LHCN-M2 (cell line): ENCODE results near the gene CDH4. TPM values are rescaled to one million over a fixed set of nuclear protein-coding genes. Genes with fewer than 3 reads are reported as not detected.
"Not testable (repeated sequence)": the region's sequence is repeated elsewhere in the genome, so short reads cannot be mapped to it uniquely, and the experiment has no call there.

Experiments used
- DNase-seq: peaks from one replicate; pipeline ENCODE4 v3.0.0-alpha.2; 2012; ENCODE audit warnings: low read depth
- total RNA-seq: library from RNA; depleted of rRNA; stranded (reverse); fragments of >200 nt; gene quantifications from 2 replicates; pipeline ENCODE4 v1.2.3, GENCODE V29; 2014

CDH4 gene
- total RNA-seq, 1 experiment from 2014 or later, result 0.98 TPM

DNA sequence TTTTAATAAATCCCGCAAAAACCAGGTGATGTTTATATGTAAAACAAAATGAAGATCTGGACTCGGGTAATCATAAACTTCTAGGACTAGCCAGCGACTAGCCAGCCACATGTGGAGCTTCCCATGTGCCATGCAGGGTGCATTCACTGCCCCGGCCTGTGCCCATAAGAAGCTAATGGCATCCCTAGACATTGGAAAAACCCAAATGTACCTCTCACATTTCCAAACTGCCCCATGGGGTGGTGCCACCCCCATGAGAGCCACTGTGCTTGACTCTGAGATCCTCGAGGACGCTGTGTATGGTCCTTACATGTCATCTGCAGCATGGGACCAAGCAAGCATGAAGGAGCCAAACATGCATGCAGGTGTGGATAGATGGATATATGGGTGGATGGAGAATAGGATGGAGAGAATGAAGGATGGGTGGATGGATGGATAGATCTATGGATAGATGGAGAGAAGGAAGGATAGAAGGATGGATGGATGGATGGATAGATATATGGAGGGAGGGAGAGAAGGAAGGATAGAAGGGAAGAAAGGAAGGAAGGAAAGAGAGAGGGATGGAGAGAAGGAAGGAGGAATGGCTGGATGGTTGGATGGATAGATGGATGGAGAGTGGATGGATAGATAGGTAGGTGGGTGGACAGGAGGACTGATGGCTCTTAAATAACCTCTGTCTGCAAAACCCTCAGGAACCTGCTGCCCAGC, 203.6 kb downstream of the CDH4 start:
- no peak for DNase-seq

DNA sequence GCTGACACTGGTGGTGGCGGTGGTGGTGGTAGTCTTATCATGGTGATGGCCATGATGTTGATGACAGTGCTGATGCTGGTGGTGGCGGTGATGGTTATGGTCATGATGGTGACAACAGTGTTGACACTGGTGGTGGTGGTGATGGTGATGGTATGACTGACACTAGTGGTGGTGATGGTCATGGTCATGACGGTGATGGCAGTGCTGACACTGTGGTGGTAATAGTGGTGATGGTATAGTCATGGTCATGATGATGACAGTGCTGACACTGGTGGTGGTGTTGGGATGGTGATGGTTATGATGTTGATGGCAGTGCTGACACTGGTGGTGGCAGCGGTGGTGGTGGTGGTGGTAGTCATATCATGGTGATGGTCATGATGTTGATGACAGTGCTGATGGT, 205.7 kb downstream of the CDH4 start:
- no peak for DNase-seq

DNA sequence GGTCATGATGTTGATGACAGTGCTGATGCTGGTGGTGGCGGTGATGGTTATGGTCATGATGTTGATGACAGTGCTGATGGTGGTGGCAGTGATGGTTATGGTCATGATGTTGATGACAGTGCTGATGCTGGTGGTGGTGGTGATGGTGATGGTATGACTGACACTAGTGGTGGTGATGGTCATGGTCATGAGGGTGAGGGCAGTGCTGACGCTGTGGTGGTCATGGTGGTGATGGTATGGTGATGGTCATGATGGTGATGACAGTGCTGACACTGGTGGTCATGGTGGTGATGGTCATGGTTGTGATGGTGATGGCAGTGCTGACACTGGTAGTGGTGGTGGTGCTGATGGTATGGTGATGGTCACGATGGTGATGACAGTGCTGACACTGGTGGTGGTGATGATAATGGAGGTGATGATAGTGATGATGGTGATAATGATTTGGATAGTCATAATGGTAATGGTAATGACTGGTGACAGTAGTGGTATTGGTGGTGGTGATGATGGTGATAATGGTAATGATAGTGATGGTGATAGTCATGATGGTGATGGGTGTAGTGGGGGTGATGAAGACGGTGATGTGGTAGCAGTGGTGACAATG, 206.2 kb downstream of the CDH4 start:
- DNase-seq, result no peak

DNA sequence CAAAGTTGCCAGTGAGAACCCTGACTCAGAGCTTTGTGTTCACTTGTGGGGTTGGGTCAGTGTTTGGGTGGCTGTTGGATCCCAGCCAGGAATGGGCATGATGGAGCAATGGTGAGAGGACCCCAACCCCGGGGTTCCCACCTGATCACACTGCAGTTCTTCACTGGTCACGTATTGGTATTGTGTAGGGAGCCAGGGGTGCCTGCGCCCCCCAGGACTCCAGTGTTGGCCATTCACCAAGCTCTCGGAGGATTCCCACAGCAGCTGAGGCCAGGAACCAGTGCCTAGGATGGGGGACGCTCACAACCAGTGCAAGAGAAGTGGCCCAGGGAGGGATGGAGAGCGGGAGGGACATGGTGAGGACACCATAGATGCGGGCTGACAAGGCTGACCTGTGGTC, 207.2 kb downstream of the CDH4 start:
- no peak for DNase-seq

DNA sequence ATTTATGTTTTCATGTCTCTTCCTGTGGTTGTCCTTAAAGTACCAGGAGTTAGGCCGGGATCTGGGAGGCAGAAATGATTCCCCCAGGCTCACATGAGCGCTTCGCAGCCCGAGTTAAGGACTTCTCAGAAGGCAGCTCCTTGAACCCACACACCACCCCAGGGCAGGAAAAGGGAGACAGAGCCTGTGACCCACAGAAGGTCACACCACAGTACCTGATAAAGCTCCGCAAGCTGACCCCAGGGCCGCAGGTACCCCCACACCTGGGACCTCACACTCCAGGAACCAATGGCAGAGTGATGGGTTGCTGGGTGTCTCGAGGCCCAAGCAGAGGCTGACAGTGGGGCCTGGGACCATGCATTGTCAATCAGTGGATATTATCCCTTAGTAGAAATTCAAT, 207.6 kb downstream of the CDH4 start:
- no peak for DNase-seq

DNA sequence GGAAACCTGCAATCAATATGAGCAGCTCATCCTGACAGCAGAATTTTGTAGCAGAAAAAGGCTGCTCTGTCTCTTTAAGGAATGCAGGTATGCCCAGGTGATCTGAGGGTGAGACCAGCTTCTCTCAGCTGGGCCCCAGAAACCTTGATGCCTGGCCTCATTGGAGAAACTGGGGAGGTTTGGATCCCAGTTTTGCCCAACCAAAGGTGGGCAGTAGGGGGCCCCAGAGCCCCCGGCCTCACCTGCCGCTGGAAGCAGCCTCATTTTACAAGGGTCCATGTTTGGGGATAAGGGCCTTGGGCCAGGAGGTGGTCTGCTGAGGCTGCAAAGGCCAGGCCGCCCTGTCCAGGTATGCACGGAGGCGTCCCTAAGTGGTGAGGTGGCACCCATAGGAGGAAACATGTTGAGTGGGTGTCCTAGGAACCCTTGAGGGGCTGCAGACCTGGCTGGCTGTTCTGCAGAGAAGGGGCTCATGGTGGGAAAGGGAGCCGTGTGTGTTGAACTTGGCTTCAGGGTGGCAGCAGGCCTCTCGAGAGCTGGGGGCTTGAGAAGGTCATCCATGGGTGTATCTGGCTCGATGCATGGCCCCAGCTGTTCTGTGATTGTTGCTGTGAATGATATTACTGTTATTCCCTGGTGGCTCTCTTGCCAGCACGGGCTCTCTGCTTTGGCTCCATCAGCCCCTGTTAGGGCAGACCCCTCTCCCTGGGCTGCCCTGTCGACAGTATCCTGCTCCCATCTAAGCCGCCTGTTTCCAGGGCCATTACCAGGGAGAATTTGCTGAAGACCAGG, 208.4 kb downstream of the CDH4 start:
- no peak for DNase-seq

DNA sequence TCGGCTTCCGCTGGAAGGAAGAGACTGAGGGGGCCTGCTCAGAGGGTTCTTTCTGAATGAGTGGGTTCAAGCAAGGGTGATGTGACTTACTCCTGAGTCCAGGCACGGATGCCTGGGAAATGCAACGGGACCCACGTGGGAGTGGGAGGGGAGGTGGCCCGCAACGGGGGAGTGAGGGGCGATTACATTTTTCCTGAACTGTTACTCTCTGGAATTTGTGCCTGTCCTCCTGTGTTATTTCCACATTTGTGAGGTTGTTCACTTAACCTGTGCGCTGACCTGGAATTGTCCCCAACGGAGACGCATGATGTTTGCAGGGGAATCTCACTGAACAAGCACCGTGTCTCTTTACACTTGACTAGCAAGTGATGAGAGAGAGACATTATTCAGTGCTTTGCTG, 209.4 kb downstream of the CDH4 start:
- DNase-seq, result no peak

DNA sequence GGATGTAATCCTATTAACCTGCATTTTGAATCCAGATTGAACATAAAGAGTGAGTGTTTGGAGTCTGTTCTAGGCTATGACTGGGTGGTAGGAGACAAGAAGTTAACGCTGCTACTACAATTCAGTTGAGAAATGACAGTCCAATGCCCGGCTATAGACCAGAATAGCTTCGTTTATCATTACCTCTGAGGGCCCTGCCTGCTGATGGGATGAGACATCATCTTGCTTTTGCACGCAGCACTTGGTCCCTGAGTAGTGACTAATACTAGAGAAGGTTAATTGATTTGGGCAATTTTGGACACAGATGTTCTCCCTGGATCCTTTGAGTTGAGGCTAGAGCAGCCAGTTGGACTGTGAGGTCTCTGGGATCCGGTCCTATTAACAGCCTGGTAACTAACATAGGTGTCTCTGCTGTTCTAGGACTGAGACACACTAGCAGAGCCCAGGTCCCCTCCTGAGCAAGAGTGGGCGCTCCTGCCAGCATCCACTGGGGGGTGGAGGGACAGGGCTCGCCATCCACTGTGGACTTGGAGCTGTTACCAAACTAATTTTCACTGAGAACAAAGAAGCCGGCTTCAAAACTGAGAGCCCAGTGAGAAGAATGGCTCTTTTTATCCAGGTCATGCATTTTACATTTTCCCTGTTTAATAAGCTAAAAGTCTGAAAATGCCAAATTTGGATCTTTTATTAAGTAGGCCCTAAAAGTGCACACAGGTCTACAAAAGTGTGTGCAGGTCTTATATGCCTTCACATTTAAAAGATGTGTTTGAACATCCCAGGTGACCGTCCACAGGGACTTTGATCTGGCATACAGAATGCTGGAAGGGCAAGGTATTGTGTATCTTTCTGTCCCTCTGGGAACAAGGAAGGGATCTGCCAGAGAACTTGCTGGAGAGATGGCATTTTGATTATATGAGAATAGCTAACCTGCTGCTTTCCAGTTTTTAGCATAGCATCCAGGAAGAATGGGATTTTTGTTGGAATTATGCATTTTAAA, 212.5 kb downstream of the CDH4 start:
- no peak for DNase-seq

DNA sequence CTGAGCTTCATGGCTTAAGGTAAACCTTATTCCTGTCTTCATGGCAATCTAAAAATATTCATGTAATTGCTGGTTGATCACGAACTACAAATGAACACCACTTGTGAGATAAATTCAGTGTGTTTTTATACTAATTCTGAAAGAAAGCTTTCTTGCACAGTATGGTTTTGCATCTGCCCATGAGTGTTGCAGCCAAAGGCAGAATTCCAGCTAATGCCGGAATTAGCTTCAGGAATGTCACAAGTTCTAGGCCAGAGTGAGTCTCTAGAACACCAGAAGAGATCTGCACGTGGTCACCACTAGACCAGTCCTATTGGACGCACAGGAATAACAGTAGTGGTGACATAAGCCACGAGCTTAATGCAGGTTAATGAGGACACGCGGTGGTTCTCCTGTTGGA, 223.7 kb downstream of the CDH4 start:
- no peak for DNase-seq

DNA sequence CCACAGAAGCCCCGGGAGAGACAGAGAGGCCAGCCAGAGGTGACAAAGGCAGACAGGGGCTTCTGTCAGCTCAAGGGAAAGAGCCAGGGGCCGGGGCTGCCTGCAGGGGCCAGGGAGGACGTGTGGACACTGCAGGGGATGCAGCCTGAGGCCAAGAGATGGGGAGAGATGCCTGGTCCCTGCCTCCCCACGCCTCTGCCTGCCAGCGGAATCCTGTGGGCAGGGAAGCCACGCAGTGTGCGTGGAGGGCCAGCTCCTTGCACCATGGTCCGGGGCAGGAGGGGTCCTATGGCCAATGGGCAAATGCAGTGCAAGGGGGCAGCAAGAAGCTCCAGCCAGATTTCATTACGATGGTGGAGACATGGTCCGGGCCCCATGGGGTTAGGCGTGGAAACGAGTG, 224.9 kb downstream of the CDH4 start:
- no peak for DNase-seq

DNA sequence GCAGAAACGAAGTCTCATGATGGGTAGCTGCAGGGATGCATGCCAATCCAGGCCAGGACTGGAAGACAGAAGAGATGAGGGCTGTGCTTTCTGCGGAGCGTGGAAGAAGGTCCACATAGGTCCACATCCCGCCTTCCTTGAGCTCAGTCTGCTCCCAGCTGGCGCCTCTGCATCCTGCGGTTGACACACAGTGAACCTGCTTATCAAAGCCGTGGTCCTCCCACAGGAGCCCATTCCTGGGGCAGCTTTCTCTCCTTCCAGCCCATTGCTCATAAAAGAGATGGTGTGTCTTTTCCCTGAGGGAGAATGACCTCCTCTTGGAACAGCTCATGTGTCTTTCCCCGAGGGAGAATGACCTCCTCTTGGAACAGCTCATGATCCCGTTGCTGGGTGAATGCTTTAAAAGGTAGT, 225.4 kb downstream of the CDH4 start:
- DNase-seq, result no peak

DNA sequence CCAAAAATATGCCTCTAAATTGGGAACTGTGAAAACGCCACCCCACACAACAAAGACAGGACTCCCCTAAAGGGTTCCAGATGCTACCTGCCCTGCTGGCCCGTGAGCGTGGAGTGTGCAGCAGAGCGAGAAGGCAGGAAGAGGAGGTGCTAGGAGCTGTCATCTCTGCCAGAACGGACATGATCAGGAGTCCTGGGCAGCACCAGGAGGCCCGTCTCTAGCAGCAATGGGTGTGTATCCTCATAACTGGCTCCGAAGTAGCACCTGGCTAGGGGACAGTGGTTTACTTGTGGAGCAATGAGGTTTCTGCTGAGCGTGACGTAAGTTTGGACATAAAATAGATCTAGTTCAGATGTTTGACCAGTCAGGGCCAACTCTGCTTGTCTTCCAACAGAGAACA, 226.0 kb downstream of the CDH4 start:
- no peak for DNase-seq

DNA sequence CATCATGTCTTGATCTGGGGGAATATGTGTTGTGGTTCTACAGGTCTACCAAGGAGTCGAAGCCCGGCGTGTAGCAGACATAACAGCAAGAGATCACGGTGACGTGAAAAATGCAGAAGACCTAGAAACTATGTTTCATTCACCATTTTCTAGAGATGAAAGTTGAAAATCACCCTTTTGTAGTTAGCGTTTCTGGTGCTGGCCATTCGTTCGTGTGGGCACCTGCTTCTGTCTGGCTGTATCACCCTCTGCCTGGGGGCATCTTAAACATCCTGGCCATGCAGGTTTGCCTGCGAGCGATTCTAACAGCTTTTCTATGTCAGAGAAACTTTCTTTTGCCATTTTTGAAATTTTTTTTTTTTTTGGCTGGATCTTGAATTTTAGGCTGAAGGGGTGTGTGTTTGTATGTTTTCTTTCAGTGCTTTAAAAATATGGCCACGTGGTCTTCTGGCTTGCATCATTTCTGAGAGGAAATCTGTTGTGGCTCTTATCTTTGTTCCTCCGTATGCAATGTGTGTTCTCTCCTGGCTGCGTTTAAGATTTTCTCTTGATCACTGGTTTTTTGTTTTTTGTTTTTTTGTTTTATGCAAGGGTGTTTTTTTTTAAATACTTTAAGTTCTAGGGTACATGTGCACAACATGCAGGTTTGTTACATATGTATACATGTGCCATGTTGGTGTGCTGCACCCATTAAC, 226.7 kb downstream of the CDH4 start:
- no peak for DNase-seq

DNA sequence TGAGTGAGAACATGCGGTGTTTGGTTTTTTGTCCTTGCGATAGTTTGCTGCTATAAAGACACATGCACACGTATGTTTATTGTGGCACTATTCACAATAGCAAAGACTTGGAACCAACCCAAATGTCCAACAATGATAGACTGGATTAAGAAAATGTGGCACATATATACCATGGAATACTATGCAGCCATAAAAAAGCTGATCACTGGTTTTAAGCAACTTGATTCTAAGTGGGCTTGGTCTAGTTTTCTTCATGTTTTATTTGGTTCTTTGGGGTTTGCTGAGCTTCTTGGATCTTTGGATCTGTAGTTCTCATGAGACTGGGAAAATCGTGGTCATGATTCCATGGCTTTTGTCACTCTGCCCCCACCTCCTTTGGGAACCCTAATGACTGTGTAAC, 227.4 kb downstream of the CDH4 start:
- DNase-seq, result not testable (repeated sequence)

DNA sequence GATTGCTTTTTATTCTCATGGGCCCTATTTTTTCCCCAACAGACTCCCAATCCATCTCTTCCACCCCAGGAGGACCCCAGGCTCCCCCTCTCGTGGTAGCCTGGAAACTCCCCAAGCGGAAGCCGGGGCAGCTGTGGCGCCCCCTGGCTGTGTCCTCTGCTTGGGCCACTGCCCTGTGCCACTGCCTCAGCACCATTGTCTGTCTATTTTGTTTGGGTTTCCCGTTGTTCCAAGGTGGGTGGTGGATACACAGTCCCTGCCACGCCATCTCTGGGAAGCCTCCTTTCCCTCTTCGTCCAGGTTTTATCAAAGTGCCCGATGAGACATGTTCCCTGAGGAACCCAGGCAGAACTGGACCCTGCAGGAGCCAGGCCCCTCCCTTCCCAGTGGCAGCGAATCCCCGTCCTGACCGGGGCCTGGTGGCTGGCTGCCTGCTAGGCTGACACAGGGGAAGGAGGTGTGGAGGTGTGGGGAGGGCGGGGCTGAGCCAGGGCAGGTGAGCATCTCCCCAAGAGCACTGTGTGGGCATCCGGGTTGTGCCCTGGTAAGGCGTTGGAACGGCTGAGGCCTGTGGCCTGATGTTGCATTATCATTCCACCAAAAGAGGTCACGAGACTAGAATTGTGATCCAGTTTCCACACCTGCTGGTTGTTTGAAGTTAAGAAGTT, 228.2 kb downstream of the CDH4 start:
- no peak for DNase-seq

DNA sequence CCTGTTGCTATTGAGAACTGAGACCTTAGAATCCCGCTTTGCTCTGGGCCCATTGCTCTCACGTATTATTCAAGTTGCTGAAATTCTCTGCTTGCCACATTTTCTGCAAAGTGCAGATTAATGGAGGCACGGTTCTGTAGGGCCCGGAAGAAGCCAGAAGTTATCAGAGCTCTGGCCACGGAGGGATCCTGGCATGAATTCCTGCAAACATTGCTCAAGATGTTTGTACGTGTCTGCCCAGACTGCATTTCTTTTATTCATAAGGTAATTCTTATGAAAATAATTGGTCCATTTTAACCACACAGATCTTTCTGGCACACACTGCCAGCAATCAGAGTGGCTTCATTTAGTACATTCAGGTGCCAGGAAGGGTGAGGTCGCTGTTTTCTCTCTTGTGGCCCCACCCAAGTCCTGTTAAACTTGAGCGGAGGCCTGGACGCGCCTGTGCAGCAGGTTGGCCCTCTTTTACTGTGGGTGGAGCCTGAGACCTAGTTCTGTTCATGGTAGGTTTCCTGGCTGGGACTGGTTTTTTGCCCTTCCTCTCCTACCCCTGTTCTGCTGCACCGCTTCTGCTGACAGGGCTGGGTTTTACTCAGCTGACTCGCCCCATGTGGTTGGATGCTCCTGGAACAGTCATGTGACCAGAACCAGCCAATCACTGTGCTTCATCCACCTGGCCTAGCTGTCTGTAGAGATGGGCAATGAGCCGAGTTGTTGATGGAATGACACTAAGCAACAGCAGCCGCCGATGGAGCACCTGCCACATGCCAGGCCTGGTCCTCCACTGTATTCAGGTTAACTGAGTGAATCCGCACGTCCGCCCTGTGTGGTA, 230.2 kb downstream of the CDH4 start:
- no peak for DNase-seq

DNA sequence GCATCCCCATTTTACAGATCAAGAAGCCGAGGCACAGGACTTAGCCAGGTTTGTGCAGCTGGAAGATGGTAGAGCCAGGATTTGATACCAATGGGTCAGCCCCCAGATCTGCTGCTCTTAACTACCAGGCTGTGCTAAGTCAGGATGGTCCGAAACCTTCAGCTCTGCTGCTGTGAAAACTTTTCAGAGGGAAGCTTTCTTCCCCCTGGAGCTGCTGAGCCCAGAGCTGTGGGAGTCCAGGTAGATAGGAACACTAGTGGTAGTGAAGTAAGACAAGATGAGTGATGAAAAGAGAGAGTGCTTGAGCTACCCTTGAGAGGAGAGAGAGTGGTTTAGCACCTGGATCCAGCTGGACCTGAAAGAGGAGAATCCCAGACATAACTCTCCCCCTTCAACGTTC, 230.8 kb downstream of the CDH4 start:
- DNase-seq, result no peak

DNA sequence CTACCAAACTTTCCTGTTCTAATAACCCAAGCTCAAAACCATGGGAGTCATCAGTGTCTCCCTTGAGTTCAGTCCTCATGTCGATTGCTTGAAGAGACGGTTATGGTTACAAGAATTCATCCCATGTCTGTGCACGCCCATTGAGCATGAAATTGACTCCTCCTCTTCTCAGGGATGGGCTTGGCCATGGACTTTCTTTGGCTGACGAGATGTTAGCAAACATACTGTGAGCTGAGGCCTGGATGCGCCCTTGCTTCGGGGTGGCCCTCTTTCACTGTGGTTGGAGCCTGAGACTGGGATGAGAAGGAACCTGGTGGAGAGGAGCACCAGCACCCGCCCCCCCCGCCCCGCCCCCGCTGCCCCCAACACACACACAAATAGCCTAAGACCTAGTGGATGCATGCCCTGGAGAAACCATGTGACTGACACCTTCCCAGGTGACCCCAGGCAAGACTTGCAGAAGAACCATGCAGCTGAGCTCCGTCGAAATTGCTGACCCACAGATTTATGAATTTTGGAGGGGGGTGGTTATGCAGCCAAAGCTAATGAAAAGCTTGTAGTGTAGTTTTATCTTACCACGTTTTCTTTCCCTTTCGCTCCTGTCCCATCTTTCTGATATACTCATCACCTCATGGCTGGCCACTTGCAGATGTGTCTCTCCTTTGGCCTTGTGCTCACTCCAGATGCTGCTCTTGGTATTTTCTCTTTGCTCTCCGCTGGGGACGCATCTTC, 231.4 kb downstream of the CDH4 start:
- DNase-seq, result no peak

DNA sequence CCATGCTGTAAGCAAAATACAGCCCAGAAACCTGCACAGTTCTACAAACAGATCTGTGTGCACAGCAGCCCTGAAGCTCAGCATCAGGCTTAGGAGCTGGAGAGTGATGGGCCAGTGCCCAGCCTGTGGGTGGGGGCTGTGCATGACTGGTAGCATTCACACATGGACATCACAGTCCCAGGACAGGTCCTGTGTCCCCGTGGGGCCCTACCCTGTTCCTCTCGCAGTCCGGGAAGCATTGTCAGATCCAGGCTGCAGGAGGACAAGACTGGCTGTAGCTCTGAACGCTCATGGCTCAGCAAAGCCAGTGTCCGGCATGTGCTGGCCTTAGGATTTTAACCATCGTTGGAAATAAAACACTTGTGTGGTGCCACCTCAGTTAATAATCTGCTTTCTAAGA, 234.1 kb downstream of the CDH4 start:
- no peak for DNase-seq
